ENCODE results near the gene ZBTB21.

ZBTB21 gene

GRCh38 chr21:42010507-42011495, 641 bp upstream of the ZBTB21 start:
- Mint-ChIP-seq H3K27ac (ENCODE audit: low read depth) (peak overlapping the region; percentile 99), H3K27me3 (no peaks in the 10 kb centered on the region), H3K4me1 (peaks cover 5% of the 10 kb centered on the region), H3K4me3 (peak overlapping the region; percentile 87), H3K9me3 (no peaks in the 10 kb centered on the region), H3K36me3 (ENCODE audit: insufficient read depth) (peaks cover 17% of the 10 kb centered on the region)
- DNase-seq (ENCODE audit: low spot score in 2 of 2): no peak
- peak; percentile 5 for ATAC-seq (replicated peaks; ENCODE audit: extremely low read depth, poor library complexity, severe bottlenecking)

GRCh38 chr21:42009018-42009830, 936 bp downstream of the ZBTB21 start:
- Mint-ChIP-seq H3K9me3 (no peaks in the 10 kb centered on the region), H3K36me3 (ENCODE audit: insufficient read depth) (peaks cover 17% of the 10 kb centered on the region), H3K27ac (ENCODE audit: low read depth) (peak overlapping the region; percentile 99), H3K4me3 (peak overlapping the region; percentile 87), H3K4me1 (peaks cover 5% of the 10 kb centered on the region), H3K27me3 (no peaks in the 10 kb centered on the region)
- DNase-seq (ENCODE audit: low spot score in 2 of 2): no peak
- peak; percentile 5 for ATAC-seq (replicated peaks; ENCODE audit: extremely low read depth, poor library complexity, severe bottlenecking)

- Mint-ChIP-seq H3K9me3 (no peaks in the 10 kb centered on the region), H3K36me3 (ENCODE audit: insufficient read depth) (peaks cover 17% of the 10 kb centered on the region)
- no peak for DNase-seq (ENCODE audit: low spot score in 2 of 2)
Observed at GRCh38 chr21:42007356-42007940, 2.7 kb downstream of the ZBTB21 start.

GRCh38 chr21:42006765-42007164, 3.4 kb downstream of the ZBTB21 start:
- no peak overlapping the region for H3K4me3 Mint-ChIP-seq
- no peak for ATAC-seq (replicated peaks; ENCODE audit: extremely low read depth, poor library complexity, severe bottlenecking)
- H3K36me3 Mint-ChIP-seq (ENCODE audit: insufficient read depth): peaks cover 17% of the 10 kb centered on the region
- H3K27me3 Mint-ChIP-seq: no peaks in the 10 kb centered on the region
- no peak for DNase-seq (ENCODE audit: low spot score in 2 of 2)
- no peaks in the 10 kb centered on the region for H3K9me3 Mint-ChIP-seq
- H3K4me1 Mint-ChIP-seq: peaks cover 13% of the 10 kb centered on the region
- H3K27ac Mint-ChIP-seq (ENCODE audit: low read depth): no peak overlapping the region

More at GRCh38 chr21:42007356-42007940, 2.7 kb downstream of the ZBTB21 start:
- H3K4me3 Mint-ChIP-seq: no peak overlapping the region
- no peaks in the 10 kb centered on the region for H3K27me3 Mint-ChIP-seq
- ATAC-seq (replicated peaks; ENCODE audit: extremely low read depth, poor library complexity, severe bottlenecking): no peak
- H3K27ac Mint-ChIP-seq (ENCODE audit: low read depth): no peak overlapping the region
- peaks cover 7% of the 10 kb centered on the region for H3K4me1 Mint-ChIP-seq

- DNase-seq (ENCODE audit: low spot score in 2 of 2) (no peak), ATAC-seq (replicated peaks; ENCODE audit: extremely low read depth, poor library complexity, severe bottlenecking) (no peak)
- Mint-ChIP-seq H3K36me3 (ENCODE audit: insufficient read depth) (peaks cover 12% of the 10 kb centered on the region), H3K4me1 (peaks cover 21% of the 10 kb centered on the region), H3K9me3 (no peaks in the 10 kb centered on the region), H3K27me3 (no peaks in the 10 kb centered on the region), H3K27ac (ENCODE audit: low read depth) (no peak overlapping the region), H3K4me3 (no peak overlapping the region)
Observed at GRCh38 chr21:42004406-42005199, 5.6 kb downstream of the ZBTB21 start.

GRCh38 chr21:42003051-42003461, 7.1 kb downstream of the ZBTB21 start:
- Mint-ChIP-seq H3K27me3 (no peaks in the 10 kb centered on the region), H3K36me3 (ENCODE audit: insufficient read depth) (peaks cover 8% of the 10 kb centered on the region), H3K4me1 (peaks cover 21% of the 10 kb centered on the region), H3K9me3 (no peaks in the 10 kb centered on the region), H3K4me3 (peak overlapping the region; percentile 3), H3K27ac (ENCODE audit: low read depth) (no peak overlapping the region)
- DNase-seq (ENCODE audit: low spot score in 2 of 2) (no peak), ATAC-seq (replicated peaks; ENCODE audit: extremely low read depth, poor library complexity, severe bottlenecking) (no peak)

- H3K9me3 Mint-ChIP-seq: no peaks in the 10 kb centered on the region
- no peaks in the 10 kb centered on the region for H3K27me3 Mint-ChIP-seq
- H3K4me1 Mint-ChIP-seq: peaks cover 19% of the 10 kb centered on the region
- ATAC-seq (replicated peaks; ENCODE audit: extremely low read depth, poor library complexity, severe bottlenecking) (no peak), DNase-seq (ENCODE audit: low spot score in 2 of 2) (no peak)
- H3K4me3 Mint-ChIP-seq: peak overlapping the region; percentile 3
- H3K36me3 Mint-ChIP-seq (ENCODE audit: insufficient read depth): peaks cover 8% of the 10 kb centered on the region
- H3K27ac Mint-ChIP-seq (ENCODE audit: low read depth): no peak overlapping the region
Observed at GRCh38 chr21:42002421-42002958, 7.7 kb downstream of the ZBTB21 start.

GRCh38 chr21:42001781-42002180, 8.4 kb downstream of the ZBTB21 start:
- DNase-seq (ENCODE audit: low spot score in 2 of 2) (no peak), ATAC-seq (replicated peaks; ENCODE audit: extremely low read depth, poor library complexity, severe bottlenecking) (no peak)
- Mint-ChIP-seq H3K27me3 (no peaks in the 10 kb centered on the region), H3K4me1 (peaks cover 15% of the 10 kb centered on the region), H3K27ac (ENCODE audit: low read depth) (peak overlapping the region; percentile 23), H3K4me3 (no peak overlapping the region), H3K36me3 (ENCODE audit: insufficient read depth) (peaks cover 11% of the 10 kb centered on the region), H3K9me3 (no peaks in the 10 kb centered on the region)

- peaks cover 11% of the 10 kb centered on the region for H3K36me3 Mint-ChIP-seq (ENCODE audit: insufficient read depth)
- no peaks in the 10 kb centered on the region for H3K9me3 Mint-ChIP-seq
- DNase-seq (ENCODE audit: low spot score in 2 of 2) (no peak), ATAC-seq (replicated peaks; ENCODE audit: extremely low read depth, poor library complexity, severe bottlenecking) (no peak)
- H3K27ac Mint-ChIP-seq (ENCODE audit: low read depth): peak overlapping the region; percentile 23
- peaks cover 15% of the 10 kb centered on the region for H3K4me1 Mint-ChIP-seq
- no peaks in the 10 kb centered on the region for H3K27me3 Mint-ChIP-seq
- no peak overlapping the region for H3K4me3 Mint-ChIP-seq
Observed at GRCh38 chr21:42000908-42001307, 9.3 kb downstream of the ZBTB21 start.

GRCh38 chr21:41997657-41998056, 12.5 kb downstream of the ZBTB21 start:
- Mint-ChIP-seq H3K4me1 (peaks cover 23% of the 10 kb centered on the region), H3K36me3 (ENCODE audit: insufficient read depth) (peaks cover 21% of the 10 kb centered on the region), H3K27me3 (no peaks in the 10 kb centered on the region), H3K27ac (ENCODE audit: low read depth) (no peak overlapping the region), H3K9me3 (no peaks in the 10 kb centered on the region), H3K4me3 (no peak overlapping the region)
- ATAC-seq (replicated peaks; ENCODE audit: extremely low read depth, poor library complexity, severe bottlenecking) (no peak), DNase-seq (ENCODE audit: low spot score in 2 of 2) (no peak)

- Mint-ChIP-seq H3K9me3 (no peaks in the 10 kb centered on the region), H3K27ac (ENCODE audit: low read depth) (no peak overlapping the region), H3K4me3 (no peak overlapping the region), H3K27me3 (no peaks in the 10 kb centered on the region), H3K36me3 (ENCODE audit: insufficient read depth) (peaks cover 28% of the 10 kb centered on the region), H3K4me1 (peaks cover 8% of the 10 kb centered on the region)
- DNase-seq (ENCODE audit: low spot score in 2 of 2) (no peak), ATAC-seq (replicated peaks; ENCODE audit: extremely low read depth, poor library complexity, severe bottlenecking) (no peak)
Observed at GRCh38 chr21:41995577-41995976, 14.6 kb downstream of the ZBTB21 start.
